ENCODE results near the gene ACTR8.

DNA sequence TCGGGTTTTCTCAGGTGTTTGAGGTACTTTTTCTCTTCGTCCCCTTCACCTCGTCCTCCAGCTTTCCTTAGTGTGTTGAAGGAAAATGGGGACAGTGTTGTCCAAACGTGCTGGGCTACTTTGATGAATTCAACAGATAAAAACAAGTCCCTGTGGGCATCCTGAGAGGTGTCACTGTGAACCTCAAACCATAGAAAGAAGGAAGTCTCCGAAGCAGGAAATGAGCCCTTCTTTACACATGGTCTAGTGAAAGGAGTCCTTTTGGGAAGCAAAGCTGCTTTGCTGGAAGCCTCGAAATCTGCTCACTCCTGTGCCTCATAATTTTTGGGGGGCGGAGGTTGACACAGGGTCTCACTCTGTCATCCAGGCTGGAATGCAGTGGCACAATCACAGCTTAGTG, 25.0 kb downstream of the ACTR8 start:
- TF ChIP-seq CTCF (IDR thresholded peaks at IDR 0.05): no peak
- TF ChIP-seq POLR2A (IDR thresholded peaks at IDR 0.05): no peak

Data from body of pancreas (tissue), 4 donors.